NOMO-1 treated with DMSO at 0.1 percent for 48 hours (cell line): ENCODE results near the gene LHX4.

Experiments used
- DNase-seq: peaks from one replicate; lab custom pipeline; 2025; ENCODE audit not compliant: unreplicated experiment; lab: John Stamatoyannopoulos, UW

LHX4 gene

GRCh38 chr1:180241716-180242544, 11.9 kb downstream of the LHX4 start:
- no peak for DNase-seq

- DNase-seq = no peak
Observed at GRCh38 chr1:180243517-180244221, 13.6 kb downstream of the LHX4 start.

GRCh38 chr1:180244840-180245239, 14.8 kb downstream of the LHX4 start:
- no peak for DNase-seq

GRCh38 chr1:180246579-180246978, 16.5 kb downstream of the LHX4 start:
- DNase-seq = no peak

GRCh38 chr1:180247061-180247460, 17.0 kb downstream of the LHX4 start:
- no peak for DNase-seq

GRCh38 chr1:180247580-180247979, 17.5 kb downstream of the LHX4 start:
- DNase-seq = no peak

- no peak for DNase-seq
Observed at GRCh38 chr1:180248176-180248575, 18.1 kb downstream of the LHX4 start.

GRCh38 chr1:180248731-180249681, 18.9 kb downstream of the LHX4 start:
- no peak for DNase-seq

GRCh38 chr1:180249725-180250498, 19.8 kb downstream of the LHX4 start:
- DNase-seq = no peak

GRCh38 chr1:180250499-180250770, 20.4 kb downstream of the LHX4 start:
- no peak for DNase-seq

- no peak for DNase-seq
Observed at GRCh38 chr1:180250883-180251509, 20.9 kb downstream of the LHX4 start.

- no peak for DNase-seq
Observed at GRCh38 chr1:180251526-180252305, 21.7 kb downstream of the LHX4 start.

GRCh38 chr1:180252638-180253536, 22.8 kb downstream of the LHX4 start:
- peak; percentile 71 for DNase-seq

- no peak for DNase-seq
Observed at GRCh38 chr1:180253585-180254495, 23.8 kb downstream of the LHX4 start.

GRCh38 chr1:180254496-180254819, 24.4 kb downstream of the LHX4 start:
- DNase-seq = no peak

GRCh38 chr1:180254854-180255253, 24.8 kb downstream of the LHX4 start:
- DNase-seq = no peak

GRCh38 chr1:180255536-180256340, 25.7 kb downstream of the LHX4 start:
- DNase-seq = no peak
